Endothelial cell of umbilical vein (primary cell): ENCODE measurements around the gene OR52E5. TPM values are rescaled to one million over a fixed set of nuclear protein-coding genes. Genes with fewer than 3 reads are reported as not detected.

Experiments
- BruUV-seq: library from RNA; stranded (reverse); fragments of 400-500 nt; replicated peaks from 2 replicates; lab custom pipeline; 2021; lab: Mats Ljungman, UMichigan
- CTCF ChIA-PET: fragments of 300-600, 350-600 bp; sonication (Branson Sonifier 250); formaldehyde crosslinking; loops from one replicate; lab custom pipeline; 2021; ENCODE audit warnings: antibody characterized with exemption, inconsistent platforms; lab: Charles Lee
- POLR2A ChIA-PET: fragments of 300-600, 350-600 bp; sonication (Branson Sonifier 250); formaldehyde crosslinking; loops from one replicate; lab custom pipeline; 2021; ENCODE audit warnings: antibody characterized with exemption, inconsistent platforms; lab: Charles Lee
- DNase-seq: peaks from one replicate; pipeline ENCODE4 v3.0.0-alpha.2; 2011; ENCODE audit warnings: low read depth, low spot score
- FAIRE-seq: peaks from 2 replicates; lab custom pipeline; 2011; peaks lifted over from hg19 to GRCh38; lab: Jason Lieb, UNC
- H2AFZ ChIP-seq: 2 replicates; pipeline ENCODE4 v1.6.0; 2012; ENCODE audit warnings: low read depth, low read length, control low read depth, inconsistent platforms
- H3K27ac ChIP-seq: 2 replicates; pipeline ENCODE4 v1.5.1; 2011; ENCODE audit warnings: low read depth, mild to moderate bottlenecking, control low read depth, low read length, moderate library complexity; ENCODE audit not compliant: insufficient read depth
- H3K27me3 ChIP-seq, 2 experiments: 2 replicates each; pipeline versions ENCODE4 v1.6.0 to v1.6.1; 2011; ENCODE audit warnings: low read length in 2 of 2, mixed read lengths in 1 of 2; ENCODE audit not compliant: control insufficient read depth in 2 of 2, insufficient read depth in 2 of 2
- H3K36me3 ChIP-seq, 2 experiments: 2 replicates in 1 of 2; 3 replicates in 1 of 2; pipeline ENCODE4 v1.5.1; 2011; ENCODE audit warnings: low read length in 2 of 2, mild to moderate bottlenecking in 1 of 2, moderate library complexity in 1 of 2; ENCODE audit not compliant: control insufficient read depth in 2 of 2, insufficient read depth in 2 of 2; ENCODE audit errors: extremely low read depth in 1 of 2
- H3K4me1 ChIP-seq: 3 replicates; pipeline ENCODE4 v1.5.1; 2011; ENCODE audit warnings: mild to moderate bottlenecking, low read length; ENCODE audit not compliant: control insufficient read depth, insufficient read depth; ENCODE audit errors: extremely low read depth
- H3K4me2 ChIP-seq: 2 replicates; pipeline ENCODE4 v1.6.1; 2011; ENCODE audit warnings: low read length, control low read depth, mixed read lengths; ENCODE audit not compliant: insufficient read depth
- H3K4me3 ChIP-seq, 3 experiments: fragments of 200-600 bp in 1 of 3; sonication (generic), shearing (Covaris generic) in 1 of 3; replicated peaks in 1 of 3; 2 replicates each; pipeline ENCODE4 v1.5.1; 2011 to 2016; ENCODE audit warnings: control low read depth in 3 of 3, low read length in 3 of 3, mild to moderate bottlenecking in 2 of 3, inconsistent platforms in 1 of 3, low read depth in 1 of 3, moderate library complexity in 1 of 3; ENCODE audit not compliant: insufficient read depth in 1 of 3
- H3K79me2 ChIP-seq: 2 replicates; pipeline ENCODE4 v1.6.0; 2012; ENCODE audit warnings: low read length, inconsistent platforms; ENCODE audit not compliant: control insufficient read depth, insufficient read depth
- H3K9ac ChIP-seq: replicated peaks from 2 replicates; pipeline ENCODE3; 2011; ENCODE audit warnings: low read length, control low read depth; ENCODE audit not compliant: insufficient read depth; ENCODE audit errors: extremely low read depth
- H3K9me1 ChIP-seq: replicated peaks from 3 replicates; pipeline ENCODE4 v1.6.0; 2011; ENCODE audit warnings: mild to moderate bottlenecking, low read length; ENCODE audit not compliant: control insufficient read depth, insufficient read depth; ENCODE audit errors: extremely low read depth
- H3K9me3 ChIP-seq: replicated peaks from 2 replicates; pipeline ENCODE4 v1.5.1; 2012; ENCODE audit warnings: low read length, inconsistent platforms; ENCODE audit not compliant: control insufficient read depth, insufficient read depth
- H4K20me1 ChIP-seq: replicated peaks from 2 replicates; pipeline ENCODE3; 2011; ENCODE audit warnings: mild to moderate bottlenecking, low read length; ENCODE audit not compliant: control insufficient read depth, insufficient read depth; ENCODE audit errors: extremely low read depth
- EZH2 ChIP-seq: IDR thresholded peaks from 2 replicates; pipeline ENCODE4 v1.6.1; 2012; ENCODE audit warnings: borderline replicate concordance, low read depth, mild to moderate bottlenecking, moderate library complexity, low read length, inconsistent platforms; ENCODE audit not compliant: severe bottlenecking
- GATA2 ChIP-seq: IDR thresholded peaks from 2 replicates; pipeline ENCODE4 v1.7.0; 2011; ENCODE audit warnings: low read depth, mild to moderate bottlenecking, moderate library complexity, mixed read lengths, low read length; ENCODE audit not compliant: insufficient read length, insufficient read depth
- JUN ChIP-seq: IDR thresholded peaks from 2 replicates; pipeline ENCODE4 v1.6.1; 2011; ENCODE audit warnings: borderline replicate concordance, low read depth; ENCODE audit not compliant: insufficient read length, insufficient read depth
- MAX ChIP-seq: IDR thresholded peaks from 2 replicates; pipeline ENCODE4 v1.6.1; 2011; ENCODE audit not compliant: insufficient read depth, insufficient read length
- MYC ChIP-seq: IDR thresholded peaks from one replicate; pipeline ENCODE4 v1.6.1; 2011; ENCODE audit warnings: mild to moderate bottlenecking, low read depth, low read length
- POLR2A ChIP-seq: IDR thresholded peaks from 2 replicates; pipeline ENCODE4 v1.6.1; 2012; ENCODE audit warnings: low read depth, mild to moderate bottlenecking, control low read depth, low read length
- POLR2AphosphoS5 ChIP-seq: IDR thresholded peaks from 2 replicates; pipeline ENCODE4 v1.6.1; 2012; ENCODE audit warnings: low read depth, mild to moderate bottlenecking, control low read depth, low read length, moderate library complexity; ENCODE audit not compliant: insufficient read depth
- dilution Hi-C: fragments of 300-500 bp; cut with MboI; formaldehyde crosslinking; loops from one replicate; pipeline ENCODE4 v1.15.0; 2019; ENCODE audit warnings: low sequenced_read_pairs; ENCODE audit not compliant: extremely low pct_ligation_motif_present
- intact Hi-C: fragments of 100-400 bp; cut with micrococcal nuclease; formaldehyde crosslinking; loops from one replicate; pipeline ENCODE4 v1.10.0; 2022
- polyA plus RNA-seq, 4 experiments: library from polyadenylated mRNA; depleted of rRNA in 3 of 4; stranded (reverse) in 3 of 4; unstranded in 1 of 4; fragments of >200 nt; gene quantifications; 2 replicates each; pipeline versions ENCODE4 v1.2.1 to v1.2.3, GENCODE V29; 2011 to 2012; ENCODE audit warnings: missing spikeins in 1 of 4
- total RNA-seq: library from RNA; stranded (reverse); gene quantifications from 2 replicates; pipeline ENCODE4 v1.2.3, GENCODE V29; 2021

Gene OR52E5
- total and polyA plus RNA-seq, 2 donors (not counting 3 experiments of a cell fraction or from before 2014, with no cell fraction given) = not detected

GRCh38 chr11:5941951-5942350 lies 48.9 kb downstream of the OR52E5 start, which contains the start of gene OR56A3:
TSS of gene OR56A3 (plus strand) at chr11:5942251. CDS start at chr11:5947347, 5,096 bp downstream.
- FAIRE-seq (no peak), DNase-seq (no peak)
- H3K4me2 ChIP-seq = no peak within 1 kb of the TSS
- H3K36me3 ChIP-seq = no peaks in the 10 kb centered on the region
- CTCF ChIA-PET = no interaction called here
- no peaks in the 10 kb centered on the region for H3K4me1 ChIP-seq
- dilution Hi-C loops (no loop called here), intact Hi-C loops (no loop called here)
- no peak within 1 kb of the TSS for H3K4me3 ChIP-seq
- TF ChIP-seq POLR2A (no peak), POLR2AphosphoS5 (no peak), MAX (no peak), EZH2 (no peak), MYC (no peak), GATA2 (no peak), JUN (no peak)
- H3K9me1 ChIP-seq = no peaks in the 10 kb centered on the region
- BruUV-seq = no TSS peak
- H2AFZ ChIP-seq = no peak within 1 kb of the TSS
- POLR2A ChIA-PET = no interaction called here
- H3K27ac ChIP-seq = no peak within 1 kb of the TSS
- no peaks in the 10 kb centered on the region for H3K9me3 ChIP-seq
- no peaks in the 10 kb centered on the region for H3K79me2 ChIP-seq
- no peaks in the 10 kb centered on the region for H3K27me3 ChIP-seq
- H3K9ac ChIP-seq = no peak within 1 kb of the TSS
- H4K20me1 ChIP-seq = no peaks in the 10 kb centered on the region

Other genes with a start within 250 kb of the OR52E5 start
- gene TRIM5, start 208.1 kb upstream of the OR52E5 start, total RNA-seq = 54.5 and 61.4 TPM in 2 replicates
- 46.0 and 57.3 TPM in 2 replicates for gene TRIM5, start 208.1 kb upstream of the OR52E5 start, polyA plus RNA-seq
- gene TRIM22, start 203.4 kb upstream of the OR52E5 start, total RNA-seq = 73.4 and 110 TPM in 2 replicates
- gene TRIM22, start 203.4 kb upstream of the OR52E5 start, polyA plus RNA-seq = 67.5 and 73.5 TPM in 2 replicates
- gene OR56B1, start 156.8 kb upstream of the OR52E5 start, total RNA-seq = not detected in 2 replicates
- gene OR56B1, start 156.8 kb upstream of the OR52E5 start, polyA plus RNA-seq = not detected in 2 replicates
- gene OR52N4, start 139.0 kb upstream of the OR52E5 start, total RNA-seq = not detected in 2 replicates
- gene OR52N4, start 139.0 kb upstream of the OR52E5 start, polyA plus RNA-seq = 0.08 and 0.10 TPM in 2 replicates
- not detected in 2 replicates for gene OR52N5, start 109.9 kb upstream of the OR52E5 start, total RNA-seq
- gene OR52N5, start 109.9 kb upstream of the OR52E5 start, polyA plus RNA-seq = not detected in 2 replicates
- gene OR52N1, start 101.9 kb upstream of the OR52E5 start, total RNA-seq = not detected in 2 replicates
- gene OR52N1, start 101.9 kb upstream of the OR52E5 start, polyA plus RNA-seq = not detected in 2 replicates
- not detected in 2 replicates for gene OR52N2, start 84.3 kb upstream of the OR52E5 start, total RNA-seq
- gene OR52N2, start 84.3 kb upstream of the OR52E5 start, polyA plus RNA-seq = not detected in 2 replicates
- gene OR52E6, start 51.3 kb upstream of the OR52E5 start, total RNA-seq = not detected in 2 replicates
- not detected in 2 replicates for gene OR52E6, start 51.3 kb upstream of the OR52E5 start, polyA plus RNA-seq
- not detected in 2 replicates for gene OR52E8, start 35.5 kb upstream of the OR52E5 start, total RNA-seq
- not detected in 2 replicates for gene OR52E8, start 35.5 kb upstream of the OR52E5 start, polyA plus RNA-seq
- gene OR52E4, start 12.6 kb upstream of the OR52E5 start, total RNA-seq = not detected in 2 replicates
- gene OR52E4, start 12.6 kb upstream of the OR52E5 start, polyA plus RNA-seq = not detected in 2 replicates
- not detected in 2 replicates for gene OR56A3, start 49.0 kb downstream of the OR52E5 start, total RNA-seq
- not detected in 2 replicates for gene OR56A3, start 49.0 kb downstream of the OR52E5 start, polyA plus RNA-seq
- gene OR56A5, start 75.3 kb downstream of the OR52E5 start, total RNA-seq = not detected in 2 replicates
- gene OR56A5, start 75.3 kb downstream of the OR52E5 start, polyA plus RNA-seq = not detected in 2 replicates
- not detected in 2 replicates for gene OR52L1, start 93.8 kb downstream of the OR52E5 start, total RNA-seq
- gene OR52L1, start 93.8 kb downstream of the OR52E5 start, polyA plus RNA-seq = 0.07 TPM in 1 of 2 replicates, not detected in the other
- not detected in 2 replicates for gene OR56A4, start 113.7 kb downstream of the OR52E5 start, total RNA-seq
- gene OR56A4, start 113.7 kb downstream of the OR52E5 start, polyA plus RNA-seq = not detected in 2 replicates
- gene OR56A1, start 137.6 kb downstream of the OR52E5 start, total RNA-seq = not detected in 2 replicates
- gene OR56A1, start 137.6 kb downstream of the OR52E5 start, polyA plus RNA-seq = not detected in 2 replicates
- gene OR56B4, start 214.5 kb downstream of the OR52E5 start, total RNA-seq = not detected in 2 replicates
- not detected in 2 replicates for gene OR56B4, start 214.5 kb downstream of the OR52E5 start, polyA plus RNA-seq